Left ventricle myocardium superior (tissue), 1 donor: Measurements from ENCODE around the gene SYT11. TPM values are rescaled to one million over a fixed set of nuclear protein-coding genes. Genes with fewer than 3 reads are reported as not detected.

Experiments used
- ATAC-seq: fragments of 200-7000 bp; cut with Tn5 transposase; one replicate; pipeline ENCODE4 v1.9.1; 2020; ENCODE audit warnings: mild to moderate bottlenecking, moderate library complexity
- DNase-seq: peaks from one replicate; pipeline ENCODE4 v3.0.0-alpha.2; 2020
- intact Hi-C: fragments of 100-400 bp; cut with micrococcal nuclease; formaldehyde crosslinking; loops from one replicate; pipeline ENCODE4 v1.11.0; 2022
- total RNA-seq: library from RNA; stranded (reverse); fragmentation: NEBNext Ultra II Directional; extraction: Animal tissue kit (Norgen Biotek cat#: 25700); gene quantifications from one replicate; pipeline ENCODE4 v1.2.1, GENCODE V29; 2021
- donor health status: DM: no; HTN: yes; CAD: no; lungs with severe emphysema.

Gene SYT11
- total RNA-seq, 1 donor from 2014 or later = 6.6 TPM

DNA sequence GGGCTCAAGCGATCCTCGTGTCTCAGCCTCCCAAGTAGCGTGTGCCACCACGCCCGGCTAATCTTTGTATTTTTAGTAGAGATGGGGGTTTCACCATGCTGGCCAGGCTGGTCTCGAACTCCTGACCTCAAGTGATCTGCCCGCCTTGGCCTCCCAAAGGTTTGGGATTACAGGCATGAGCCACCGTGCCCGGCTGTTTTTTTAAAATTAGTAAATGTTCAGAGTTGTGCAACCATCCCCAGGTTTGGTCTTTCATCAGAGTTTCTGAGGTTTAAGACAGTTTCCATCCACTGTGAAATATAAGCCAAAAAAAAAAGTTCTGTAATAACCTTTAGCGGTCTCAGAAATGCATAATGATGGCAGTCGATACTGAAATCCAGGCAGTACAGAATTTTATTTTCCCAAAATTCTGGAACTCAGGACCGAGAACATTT is 550 bp upstream of the SYT11 start:
- DNase-seq = no peak
- intact Hi-C loops = no loop called here
- no peak for ATAC-seq

DNA sequence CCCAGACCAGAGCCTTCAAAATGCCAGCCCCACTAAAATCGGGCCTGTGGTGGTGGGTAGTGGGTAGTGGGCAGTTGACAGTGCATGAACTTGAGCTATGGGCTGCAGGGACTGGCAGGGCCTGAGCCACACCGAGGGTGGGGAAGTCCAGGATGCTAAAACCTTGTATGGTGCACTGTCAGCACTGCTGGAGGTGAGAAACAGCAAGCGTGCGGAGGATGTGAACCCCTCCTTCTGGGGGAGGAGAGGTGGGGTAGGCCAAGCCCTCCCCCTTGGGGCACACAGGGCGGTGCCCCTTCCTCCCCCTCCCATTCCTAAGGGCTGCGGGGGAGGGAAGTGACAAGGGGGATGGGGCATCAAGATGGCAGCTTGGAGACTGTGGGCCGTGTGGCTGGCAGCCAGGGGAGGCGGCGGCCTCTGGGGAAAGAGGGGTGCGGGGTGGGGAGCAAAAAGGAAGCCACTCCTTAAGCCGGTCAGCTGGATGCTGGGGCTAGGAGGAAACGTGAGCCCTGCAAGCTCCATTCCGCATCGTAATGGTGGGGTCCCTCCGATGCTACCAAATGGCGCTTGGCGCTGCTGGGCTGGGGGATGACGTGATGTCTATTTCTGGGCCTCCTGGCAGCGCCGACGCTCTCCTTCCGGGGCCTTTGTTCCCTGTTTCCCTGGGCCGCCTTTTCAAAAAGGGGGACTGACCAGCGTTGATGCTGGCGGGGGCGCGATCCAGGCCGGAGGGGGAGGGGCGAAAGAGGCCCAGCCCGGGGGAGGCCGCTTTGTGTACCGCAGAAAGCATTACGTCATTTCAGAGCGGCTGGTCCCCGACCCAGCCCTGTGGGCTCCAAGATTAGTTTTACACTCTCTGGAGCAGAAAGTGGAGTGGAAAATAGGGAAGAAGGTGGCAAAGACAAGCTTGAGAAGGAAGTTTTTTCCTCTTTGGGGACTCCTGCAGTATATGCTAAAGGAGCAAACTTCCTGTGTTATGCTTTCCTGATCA is 809 bp downstream of the SYT11 start:
- DNase-seq (peak; percentile 91), ATAC-seq (peak; percentile 68)
- intact Hi-C loops = no loop called here

DNA sequence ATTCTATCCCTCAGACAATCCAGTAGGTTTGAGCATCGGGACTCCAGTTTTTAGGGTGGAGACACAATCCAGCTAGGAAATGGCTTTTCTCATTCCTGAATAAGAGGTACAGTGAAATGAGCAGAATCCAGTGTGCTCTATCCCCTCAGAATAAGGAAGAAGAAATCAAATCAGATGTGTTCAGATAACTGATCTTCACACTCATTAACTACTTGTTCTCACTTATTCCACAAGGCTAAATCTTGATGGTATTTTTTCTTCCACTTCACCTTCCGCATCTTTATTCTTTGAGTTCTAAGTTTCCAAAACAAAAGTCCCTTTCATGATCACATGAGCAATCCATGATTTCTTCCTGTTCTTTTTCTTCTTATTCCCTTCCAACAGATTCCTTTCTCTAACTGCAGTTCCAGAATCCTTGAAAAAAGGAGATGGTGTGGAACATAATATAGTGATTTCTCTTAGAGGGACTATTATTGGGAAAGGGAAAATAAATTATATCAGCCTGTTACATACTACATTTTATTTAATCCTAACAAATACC is 1.7 kb downstream of the SYT11 start:
- DNase-seq (no peak), ATAC-seq (no peak)
- intact Hi-C loops = no loop called here

DNA sequence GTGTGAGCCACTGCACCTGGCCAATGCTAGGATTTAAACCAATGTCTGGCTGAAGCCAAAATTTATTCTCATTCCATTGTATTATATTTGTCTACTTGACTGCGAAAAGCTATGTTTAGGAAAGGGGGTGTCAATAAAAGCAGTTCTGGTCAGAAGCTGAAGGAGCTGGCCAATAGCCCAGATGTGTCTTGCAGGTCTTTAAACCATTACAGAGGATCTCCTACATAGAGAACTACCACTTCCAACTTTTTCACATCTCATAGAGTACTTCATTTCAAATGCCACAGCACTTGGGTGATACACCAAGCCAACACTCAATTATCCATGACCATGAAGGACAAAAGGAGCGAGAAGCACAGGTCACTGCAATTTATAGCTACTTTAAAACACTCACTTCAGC is 2.5 kb downstream of the SYT11 start:
- DNase-seq (no peak), ATAC-seq (no peak)
- intact Hi-C loops = no loop called here

DNA sequence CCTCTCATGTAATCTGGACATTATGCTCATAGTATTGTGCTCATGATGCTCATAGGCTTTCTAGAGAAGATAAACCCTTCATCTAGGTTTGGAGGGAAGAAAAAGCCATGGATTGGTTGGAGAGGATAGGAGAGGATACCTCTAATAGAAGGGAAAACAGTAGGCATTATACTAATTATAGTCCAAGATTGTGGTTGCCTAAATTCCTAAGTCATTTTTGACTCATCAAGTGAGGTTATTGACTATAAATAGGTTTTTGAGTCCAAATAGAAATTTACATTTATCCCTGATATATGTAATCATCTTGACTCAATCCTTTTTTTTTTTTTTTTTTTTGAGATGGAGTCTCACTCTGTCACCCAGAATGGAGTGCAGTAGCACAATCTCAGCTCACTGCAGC is 5.0 kb downstream of the SYT11 start:
- no peak for DNase-seq
- no peak for ATAC-seq
- intact Hi-C loops = no loop called here

DNA sequence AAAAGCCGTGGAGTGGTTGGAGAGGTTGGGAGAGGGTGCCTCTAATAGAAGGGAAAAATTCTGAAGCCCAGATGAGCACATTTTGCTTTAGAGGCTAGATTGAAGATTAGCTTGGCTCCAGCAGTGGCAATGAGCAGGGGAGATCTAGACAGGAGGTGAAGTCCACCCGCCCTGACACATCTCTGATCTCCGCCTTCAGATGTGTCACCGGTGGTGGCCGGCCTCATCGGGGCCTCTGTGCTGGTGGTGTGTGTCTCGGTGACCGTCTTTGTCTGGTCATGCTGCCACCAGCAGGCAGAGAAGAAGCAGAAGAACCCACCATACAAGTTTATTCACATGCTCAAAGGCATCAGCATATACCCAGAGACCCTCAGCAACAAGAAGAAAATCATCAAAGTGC is 8.4 kb downstream of the SYT11 start:
- DNase-seq (no peak), ATAC-seq (no peak)
- intact Hi-C loops = no loop called here

DNA sequence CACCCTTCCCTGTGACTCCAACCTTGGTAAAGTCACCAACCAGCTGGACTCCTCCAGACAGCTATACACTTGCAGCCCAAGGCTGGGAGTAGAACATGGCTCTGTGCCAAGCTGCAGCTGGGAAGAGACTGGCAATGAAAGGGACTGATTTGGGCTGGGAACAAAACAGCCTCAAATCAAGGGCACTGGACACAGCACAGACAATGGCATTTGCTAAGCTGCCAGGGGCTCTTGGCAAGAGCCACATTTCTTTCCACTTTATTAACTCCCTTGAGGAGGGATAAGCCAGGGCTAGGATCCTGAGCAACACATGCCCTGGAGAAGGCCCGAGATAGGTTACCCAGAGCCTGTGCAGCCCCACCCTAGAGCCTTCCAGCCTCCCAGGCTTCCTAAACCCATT is 12.0 kb downstream of the SYT11 start:
- intact Hi-C loops = no loop called here
- ATAC-seq = peak; percentile 90
- DNase-seq = peak; percentile 55

DNA sequence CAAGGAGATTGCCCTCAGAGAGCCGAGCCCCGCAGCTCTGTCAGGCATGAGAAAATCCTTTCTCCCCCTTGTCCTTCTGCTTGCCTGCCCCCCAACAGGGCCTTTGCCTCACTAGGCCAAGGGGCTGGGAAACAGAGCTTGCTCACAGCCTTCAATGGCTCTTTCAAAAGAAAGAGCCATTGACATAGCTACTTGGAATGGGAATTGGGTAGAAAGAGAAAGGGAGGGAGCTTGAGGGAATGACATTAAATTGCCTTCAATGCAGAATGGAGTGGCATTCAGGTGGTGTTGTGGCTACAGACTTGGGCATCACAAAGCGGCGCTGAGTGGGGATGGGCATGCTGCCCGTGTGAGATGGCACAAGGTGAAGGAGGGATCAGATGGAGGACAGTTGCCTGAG is 13.2 kb downstream of the SYT11 start:
- DNase-seq = no peak
- intact Hi-C loops = no loop called here
- ATAC-seq = no peak

DNA sequence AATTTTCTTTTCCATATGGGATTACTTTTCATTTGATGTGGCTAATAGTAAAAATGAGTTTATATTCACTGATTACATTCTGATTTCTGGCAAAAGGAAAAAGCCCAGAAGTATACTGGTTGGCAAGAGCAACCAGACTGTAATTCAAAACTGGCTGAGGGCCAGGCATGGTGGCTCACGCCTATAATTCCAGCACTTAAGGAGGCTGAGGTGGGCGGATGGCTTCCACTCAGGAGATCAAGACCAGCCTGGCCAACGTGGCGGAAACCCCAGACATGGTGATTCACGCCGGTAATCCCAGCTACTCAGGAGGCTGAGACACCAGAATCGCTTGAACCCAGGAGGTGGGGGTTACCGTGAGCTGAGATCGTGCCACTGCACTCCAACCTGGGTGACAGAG is 14.5 kb downstream of the SYT11 start:
- DNase-seq (no peak), ATAC-seq (no peak)
- intact Hi-C loops = no loop called here

DNA sequence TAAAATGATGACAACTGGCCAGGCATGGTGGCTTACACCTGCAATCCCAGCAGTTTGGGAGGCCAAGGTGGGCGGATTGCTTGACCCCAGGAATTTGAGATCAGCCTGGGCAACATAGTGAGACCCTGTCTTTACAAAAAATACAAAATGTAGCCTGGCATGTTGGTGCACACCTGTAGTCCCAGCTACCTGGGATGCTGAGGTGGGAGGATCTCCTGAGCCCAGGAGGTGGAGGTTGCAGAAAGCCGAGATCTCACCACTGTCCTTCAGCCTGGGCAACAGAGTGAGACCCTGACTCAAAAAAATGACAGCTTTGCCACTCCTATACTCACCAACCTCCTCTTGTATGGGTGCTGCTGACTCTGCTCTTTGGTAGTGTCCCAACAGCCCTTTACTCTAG is 18.6 kb downstream of the SYT11 start:
- ATAC-seq = no peak

DNA sequence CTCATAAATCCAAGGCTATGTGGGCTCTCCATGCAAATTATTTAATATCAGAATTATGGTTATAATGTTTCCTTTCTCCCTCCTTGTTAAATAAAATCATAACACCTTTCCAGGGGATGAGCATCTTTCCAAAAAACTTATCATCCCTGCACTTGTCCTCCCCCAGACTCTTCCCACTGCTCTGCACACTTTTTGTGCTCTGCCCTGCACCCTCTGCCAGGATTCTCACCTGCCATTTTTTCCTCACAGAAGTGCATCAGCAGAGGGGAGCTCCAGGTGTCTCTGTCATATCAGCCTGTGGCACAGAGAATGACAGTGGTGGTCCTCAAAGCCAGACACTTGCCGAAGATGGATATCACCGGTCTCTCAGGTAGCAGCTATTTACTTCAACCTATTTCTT is 20.9 kb downstream of the SYT11 start:
- no peak for ATAC-seq
- DNase-seq = no peak
- intact Hi-C loops = no loop called here

More for the DNA sequence above, 18.6 kb downstream of the SYT11 start:
- no peak for DNase-seq
- intact Hi-C loops = no loop called here

DNA sequence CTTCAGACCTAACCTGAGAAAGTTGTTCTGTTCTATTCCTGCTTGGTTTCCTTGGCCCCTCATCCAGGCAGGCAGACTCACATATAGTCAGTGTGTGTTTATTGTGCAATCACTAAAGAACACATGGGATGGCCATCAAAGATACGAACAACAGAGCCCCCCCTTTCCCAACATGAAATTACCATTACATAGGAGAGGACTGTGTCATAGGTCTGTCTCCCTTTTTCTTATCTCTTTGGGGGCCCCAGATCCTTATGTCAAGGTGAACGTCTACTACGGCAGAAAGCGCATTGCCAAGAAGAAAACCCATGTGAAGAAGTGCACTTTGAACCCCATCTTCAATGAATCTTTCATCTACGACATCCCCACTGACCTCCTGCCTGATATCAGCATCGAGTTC is 21.6 kb downstream of the SYT11 start:
- intact Hi-C loops = no loop called here
- DNase-seq = no peak
- ATAC-seq = no peak

DNA sequence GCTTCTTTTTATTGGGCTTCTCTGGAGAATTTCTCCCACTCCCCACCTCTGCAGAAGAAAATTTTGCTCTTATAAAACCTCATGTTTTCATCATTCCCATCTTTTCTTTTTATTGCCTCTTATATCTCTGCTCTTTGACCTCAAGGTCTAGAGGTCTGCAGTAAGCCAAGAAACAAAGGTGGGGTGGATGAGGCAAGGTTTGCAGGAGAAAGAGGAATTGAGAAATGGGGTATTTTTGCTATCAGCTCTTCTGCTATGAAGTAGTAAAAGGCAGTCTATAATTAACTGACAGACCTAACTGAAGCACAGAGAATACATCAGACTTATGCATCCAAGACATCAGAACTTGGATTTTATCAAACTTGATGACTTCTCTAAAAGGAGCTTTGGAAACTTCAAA is 22.9 kb downstream of the SYT11 start:
- ATAC-seq (no peak), DNase-seq (no peak)
- intact Hi-C loops = no loop called here

DNA sequence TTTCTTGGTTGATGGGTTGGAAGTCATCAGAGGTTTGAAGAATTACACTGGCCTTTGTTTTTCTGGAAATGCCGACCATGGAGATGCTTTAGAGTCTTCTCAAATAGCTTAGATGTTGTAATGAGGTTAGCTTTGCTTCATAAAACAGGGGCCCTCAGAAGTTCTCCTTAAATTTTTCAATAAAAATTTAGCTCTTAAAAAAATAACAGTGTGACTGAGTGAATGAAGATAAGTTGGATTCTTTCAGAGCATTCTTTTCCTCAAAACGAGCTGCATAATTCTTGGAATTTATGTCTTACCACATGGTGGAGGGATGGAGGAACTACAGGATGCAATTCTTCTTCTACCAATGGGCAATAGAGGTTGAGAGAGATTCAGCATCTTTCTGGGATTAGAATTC is 23.4 kb downstream of the SYT11 start:
- intact Hi-C loops = no loop called here
- no peak for ATAC-seq
- no peak for DNase-seq

DNA sequence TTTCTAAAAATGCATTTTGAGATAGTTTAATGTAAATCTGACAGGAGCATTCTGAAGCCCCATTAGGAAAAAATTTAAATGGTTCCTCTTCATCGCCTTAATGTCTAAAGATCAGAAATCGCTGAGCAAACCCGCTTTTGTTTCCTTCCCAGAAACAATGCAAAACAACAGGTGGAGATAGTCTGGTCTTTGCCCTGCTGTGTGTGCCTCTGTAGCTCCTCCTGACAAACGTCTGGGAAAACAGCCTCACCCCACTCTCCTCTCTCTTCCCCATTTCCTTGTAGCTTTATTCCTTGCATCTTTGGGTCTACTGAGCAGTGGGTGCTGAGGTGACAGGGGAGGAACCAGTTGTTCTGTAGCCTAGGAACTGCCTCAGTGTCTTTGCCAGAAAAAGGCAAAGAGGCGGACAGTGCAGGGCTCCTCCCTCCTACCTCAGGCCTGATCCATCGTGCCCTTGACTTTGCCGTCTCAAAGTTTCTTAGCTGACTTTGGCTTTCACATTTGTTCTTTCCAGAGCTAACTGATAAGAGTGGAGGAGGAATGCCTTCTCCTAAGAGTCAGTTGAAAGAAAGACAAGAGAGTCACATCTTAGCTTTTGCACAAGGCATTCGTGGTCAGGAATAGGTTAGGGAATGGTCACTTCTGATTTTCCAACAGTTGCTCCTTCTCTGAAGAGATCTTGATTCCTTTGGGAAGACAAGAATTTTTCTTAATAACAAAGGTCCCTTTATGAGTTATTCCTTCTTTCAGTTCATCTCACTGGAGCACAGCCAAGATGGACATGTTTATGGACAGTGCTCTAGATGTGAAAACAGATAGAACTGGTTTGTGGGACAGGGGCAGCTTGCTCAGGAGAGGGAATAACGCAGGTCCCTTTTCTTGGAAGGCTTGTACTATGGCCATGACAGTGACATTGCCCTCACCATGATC is 24.9 kb downstream of the SYT11 start:
- intact Hi-C loops = no loop called here
- DNase-seq (no peak), ATAC-seq (no peak)

DNA sequence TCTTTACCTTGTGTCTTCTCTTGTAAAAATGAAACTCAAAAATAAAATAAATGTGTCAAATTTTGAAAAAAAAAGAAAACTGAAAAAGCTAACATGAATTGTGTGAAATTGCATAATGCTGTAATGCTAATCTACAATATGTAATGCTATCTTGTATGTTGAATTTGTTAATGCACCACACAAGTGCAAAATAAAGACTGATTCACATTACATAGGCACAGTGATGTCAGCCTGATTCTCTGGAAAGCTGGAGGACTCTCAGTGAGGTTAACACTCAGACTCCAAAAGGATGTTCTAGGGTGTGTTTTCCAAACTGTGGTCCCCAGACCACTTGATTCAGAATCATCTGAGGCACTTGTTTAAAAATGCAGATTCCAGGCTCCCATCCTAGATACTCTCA is 25.6 kb downstream of the SYT11 start:
- no peak for DNase-seq
- ATAC-seq = no peak
- intact Hi-C loops = no loop called here

DNA sequence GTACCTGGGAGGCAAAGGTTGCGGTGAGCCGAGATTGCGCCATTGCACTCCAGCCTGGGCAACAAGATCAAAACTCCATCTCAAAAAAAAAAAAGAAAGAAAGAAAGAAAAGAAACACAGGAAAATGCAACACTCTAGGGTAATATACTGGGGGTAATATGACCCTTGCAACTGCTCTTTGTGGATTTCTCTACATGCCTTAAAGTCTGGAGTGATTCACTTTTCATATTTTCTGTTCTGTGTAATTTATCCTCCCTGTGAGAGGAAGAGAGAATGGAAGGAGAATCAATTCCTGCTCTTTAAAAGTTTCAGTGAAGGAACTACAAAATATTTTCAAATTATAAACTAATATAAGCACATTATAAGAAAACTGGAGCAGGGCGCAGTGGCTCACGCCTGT is 29.1 kb downstream of the SYT11 start:
- DNase-seq (no peak), ATAC-seq (no peak)
- intact Hi-C loops = no loop called here

DNA sequence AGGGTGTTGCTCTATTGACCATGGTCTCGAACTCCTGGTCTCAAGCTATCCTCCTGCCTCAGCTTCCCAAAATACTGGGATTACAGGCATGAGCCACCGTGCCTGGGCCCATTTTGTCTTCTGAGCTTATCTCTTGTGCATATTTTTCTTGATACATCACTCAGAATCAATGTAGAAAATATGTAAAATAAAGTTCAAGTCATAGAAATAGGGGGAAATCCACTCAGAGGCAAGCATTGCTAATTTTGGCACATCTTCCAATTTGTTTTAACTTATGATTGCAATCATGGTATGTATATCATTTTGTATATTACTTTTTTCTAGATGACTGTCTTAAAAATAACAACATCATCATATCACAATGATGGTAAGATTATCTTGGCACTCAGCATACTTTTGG is 30.2 kb downstream of the SYT11 start:
- intact Hi-C loops = no loop called here
- ATAC-seq = no peak
- DNase-seq = no peak

DNA sequence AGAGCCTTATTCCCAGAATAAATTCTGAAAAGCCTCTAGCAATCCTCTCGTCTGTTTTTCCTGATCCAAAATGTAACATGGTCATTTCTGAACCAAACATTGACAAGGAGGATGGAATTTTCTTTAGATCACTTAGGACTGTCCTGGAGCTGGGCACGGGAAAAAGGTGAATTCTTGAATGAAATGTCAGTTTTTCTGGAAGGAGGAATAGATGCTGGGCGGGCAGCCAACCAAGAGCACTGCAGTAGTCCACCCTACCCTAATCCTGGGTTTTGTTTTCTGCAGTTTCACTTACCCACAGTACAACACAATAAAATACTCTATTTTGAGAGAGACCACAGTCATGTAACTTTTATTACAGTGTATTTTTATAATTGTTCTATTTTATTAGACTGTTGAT is 30.9 kb downstream of the SYT11 start:
- DNase-seq (no peak), ATAC-seq (no peak)
- intact Hi-C loops = no loop called here

DNA sequence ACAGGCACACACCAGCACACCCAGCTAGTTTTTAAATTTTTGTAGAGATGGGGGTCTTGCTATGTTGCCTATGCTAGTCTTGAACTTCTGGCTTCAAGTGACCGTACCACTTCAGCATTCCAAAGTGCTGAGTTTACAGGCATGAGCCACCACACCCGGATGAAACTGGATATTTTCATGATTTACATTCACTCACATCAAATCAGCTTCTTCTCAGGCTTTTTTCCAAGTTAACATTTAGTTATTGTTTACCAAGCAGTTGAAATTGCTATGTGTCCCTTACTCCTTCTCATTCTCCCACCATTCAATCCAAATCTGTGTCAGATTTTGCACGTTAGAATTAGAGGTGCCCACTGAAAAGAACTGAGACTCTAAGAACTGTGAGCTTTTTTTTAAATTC is 33.4 kb downstream of the SYT11 start:
- intact Hi-C loops = no loop called here
- DNase-seq = no peak
- ATAC-seq = no peak
